ENCODE results near the gene DIP2B. TPM values are rescaled to one million over a fixed set of nuclear protein-coding genes. Genes with fewer than 3 reads are reported as not detected.
A peak's percentile ranks its signal among the peaks of the same experiment; 100 is the strongest.
"Not testable (repeated sequence)": the region's sequence is repeated elsewhere in the genome, so short reads cannot be mapped to it uniquely, and the experiment has no call there.

DIP2B gene
- total RNA-seq, 1 experiment from 2014 or later, result 29.4 TPM

DNA sequence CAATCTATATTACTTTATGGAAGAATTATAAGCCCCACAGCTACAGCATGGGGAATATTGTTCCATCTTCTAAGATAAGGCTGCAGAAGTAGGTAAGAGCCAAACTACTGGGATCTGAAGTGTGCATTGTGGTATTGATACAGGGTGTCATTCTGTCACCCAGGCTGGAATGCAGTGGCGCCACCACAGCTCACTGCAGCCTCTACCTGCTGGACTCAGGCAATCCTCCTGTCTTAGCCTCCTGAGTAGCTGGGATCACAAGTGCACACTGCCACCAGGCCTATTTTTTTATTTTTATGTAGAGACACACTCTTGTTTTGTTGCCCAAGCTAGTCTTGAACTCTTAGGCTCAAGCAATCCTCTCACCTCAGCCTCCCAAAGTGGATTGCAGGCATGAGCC lies 21.3 kb upstream of the DIP2B start:
- Histone ChIP-seq H3K27me3 (ENCODE audit: insufficient read depth, low read depth) (no peaks in the 10 kb centered on the region), H3K4me1 (replicated peaks; ENCODE audit: insufficient read depth) (no peaks in the 10 kb centered on the region), H3K4me3 (no peak overlapping the region), H3K4me2 (no peak overlapping the region), H3K36me3 (ENCODE audit: low read depth) (no peaks in the 10 kb centered on the region; the same call in 1 of the 2 replicates), H4K20me1 (ENCODE audit: insufficient read depth) (no peaks in the 10 kb centered on the region), H3K9me3 (ENCODE audit: insufficient read depth, low read depth) (no peaks in the 10 kb centered on the region), H2AFZ (no peak overlapping the region), H3K9me2 (ENCODE audit: insufficient read depth) (no peaks in the 10 kb centered on the region), H3K27ac (no peak overlapping the region), H3K79me2 (ENCODE audit: low read depth) (no peaks in the 10 kb centered on the region), H3F3A (ENCODE audit: insufficient read depth, low read depth) (peaks cover 28% of the 10 kb centered on the region)
- no peak for TF ChIP-seq EZH2 (IDR thresholded peaks at IDR 0.05; ENCODE audit: low read depth)
- intact Hi-C loops (cut with micrococcal nuclease; ENCODE audit: unreplicated experiment), result no loop called here
- ChIA-PET CTCF (no interaction called here), POLR2A (ENCODE audit: unreplicated experiment) (interaction anchor here (0.6 kb wide), 1 partner anchor 143 kb away, joined by 3 read pairs; no protein-coding TSS in a partner anchor)
- BruUV-seq (replicated peaks), result no TSS peak
- no peak for DNase-seq

DNA sequence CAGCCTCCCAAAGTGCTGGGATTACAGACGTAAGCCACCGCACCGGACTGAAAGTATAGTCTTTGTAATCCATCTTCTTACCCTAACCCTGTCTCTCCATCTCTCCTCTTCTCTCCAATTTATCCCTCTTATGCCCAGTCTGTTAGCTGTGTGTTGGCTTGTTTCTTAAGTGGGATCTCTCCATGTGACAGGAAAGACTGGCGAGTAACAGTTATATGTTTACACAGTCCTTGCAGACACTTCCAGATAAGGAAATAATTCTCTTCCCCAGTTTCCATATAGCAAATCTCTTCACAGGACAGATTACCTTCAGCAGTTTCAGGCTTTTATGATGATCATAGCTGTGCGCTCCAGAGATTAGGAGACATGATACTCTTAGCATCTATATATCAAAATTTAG lies 16.0 kb upstream of the DIP2B start:
- H4K20me1 ChIP-seq (ENCODE audit: insufficient read depth), result no peaks in the 10 kb centered on the region
- H2AFZ ChIP-seq, result no peak overlapping the region
- H3K9me2 ChIP-seq (ENCODE audit: insufficient read depth), result no peaks in the 10 kb centered on the region
- peaks cover 17% of the 10 kb centered on the region; the same call in 1 of the 2 replicates for H3K9me3 ChIP-seq (ENCODE audit: insufficient read depth, low read depth)
- no TSS peak for BruUV-seq (replicated peaks)
- no peak overlapping the region for H3K4me3 ChIP-seq
- no peak overlapping the region for H3K4me2 ChIP-seq
- H3F3A ChIP-seq (ENCODE audit: insufficient read depth, low read depth), result 0 out of 2 replicates have a peak, but pooled peaks cover 8% of the 10 kb centered on the region
- intact Hi-C loops (cut with micrococcal nuclease; ENCODE audit: unreplicated experiment), result no loop called here
- no peaks in the 10 kb centered on the region for H3K27me3 ChIP-seq (ENCODE audit: insufficient read depth, low read depth)
- ChIA-PET CTCF (no interaction called here), POLR2A (ENCODE audit: unreplicated experiment) (no interaction called here)
- H3K36me3 ChIP-seq (ENCODE audit: low read depth), result no peaks in the 10 kb centered on the region
- DNase-seq, result no peak
- TF ChIP-seq, protein P1, sequence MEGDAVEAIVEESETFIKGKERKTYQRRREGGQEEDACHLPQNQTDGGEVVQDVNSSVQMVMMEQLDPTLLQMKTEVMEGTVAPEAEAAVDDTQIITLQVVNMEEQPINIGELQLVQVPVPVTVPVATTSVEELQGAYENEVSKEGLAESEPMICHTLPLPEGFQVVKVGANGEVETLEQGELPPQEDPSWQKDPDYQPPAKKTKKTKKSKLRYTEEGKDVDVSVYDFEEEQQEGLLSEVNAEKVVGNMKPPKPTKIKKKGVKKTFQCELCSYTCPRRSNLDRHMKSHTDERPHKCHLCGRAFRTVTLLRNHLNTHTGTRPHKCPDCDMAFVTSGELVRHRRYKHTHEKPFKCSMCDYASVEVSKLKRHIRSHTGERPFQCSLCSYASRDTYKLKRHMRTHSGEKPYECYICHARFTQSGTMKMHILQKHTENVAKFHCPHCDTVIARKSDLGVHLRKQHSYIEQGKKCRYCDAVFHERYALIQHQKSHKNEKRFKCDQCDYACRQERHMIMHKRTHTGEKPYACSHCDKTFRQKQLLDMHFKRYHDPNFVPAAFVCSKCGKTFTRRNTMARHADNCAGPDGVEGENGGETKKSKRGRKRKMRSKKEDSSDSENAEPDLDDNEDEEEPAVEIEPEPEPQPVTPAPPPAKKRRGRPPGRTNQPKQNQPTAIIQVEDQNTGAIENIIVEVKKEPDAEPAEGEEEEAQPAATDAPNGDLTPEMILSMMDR (conservative IDR thresholded peaks at IDR 0.05), result no peak
- TF ChIP-seq EZH2 (IDR thresholded peaks at IDR 0.05; ENCODE audit: low read depth), result no peak
- no peaks in the 10 kb centered on the region for H3K4me1 ChIP-seq (replicated peaks; ENCODE audit: insufficient read depth)
- no peaks in the 10 kb centered on the region for H3K79me2 ChIP-seq (ENCODE audit: low read depth)
- H3K27ac ChIP-seq, result no peak overlapping the region

DNA sequence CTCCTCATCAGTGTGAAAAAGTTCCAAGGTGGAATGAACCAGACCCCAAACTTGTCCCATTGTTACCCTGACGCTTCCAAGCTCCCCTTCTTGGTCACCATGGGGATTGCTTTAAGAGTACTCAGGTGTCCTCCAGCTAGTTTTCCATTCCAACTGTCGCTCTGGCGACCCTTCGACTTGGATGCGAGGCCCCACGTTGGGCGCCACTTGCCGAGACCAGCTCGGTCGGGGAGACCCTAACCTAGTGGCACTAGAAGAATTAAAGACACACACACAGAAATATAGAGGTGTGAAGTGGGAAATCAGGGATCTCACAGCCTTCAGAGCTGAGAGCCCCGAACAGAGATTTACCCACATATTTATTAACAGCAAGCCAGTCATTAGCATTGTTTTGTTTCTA lies 6.7 kb upstream of the DIP2B start:
- H4K20me1 ChIP-seq (ENCODE audit: insufficient read depth); H3K4me2 ChIP-seq; DNase-seq; CTCF ChIA-PET; H3K9me3 ChIP-seq (ENCODE audit: insufficient read depth, low read depth); H3K79me2 ChIP-seq (ENCODE audit: low read depth); intact Hi-C loops (cut with micrococcal nuclease; ENCODE audit: unreplicated experiment); H3F3A ChIP-seq (ENCODE audit: insufficient read depth, low read depth); H3K36me3 ChIP-seq (ENCODE audit: low read depth); POLR2A ChIA-PET (ENCODE audit: unreplicated experiment); H3K9me2 ChIP-seq (ENCODE audit: insufficient read depth); H3K27me3 ChIP-seq (ENCODE audit: insufficient read depth, low read depth); BruUV-seq (replicated peaks); H3K27ac ChIP-seq; H3K4me3 ChIP-seq; H2AFZ ChIP-seq; H3K4me1 ChIP-seq (replicated peaks; ENCODE audit: insufficient read depth): not testable (repeated sequence)

DNA sequence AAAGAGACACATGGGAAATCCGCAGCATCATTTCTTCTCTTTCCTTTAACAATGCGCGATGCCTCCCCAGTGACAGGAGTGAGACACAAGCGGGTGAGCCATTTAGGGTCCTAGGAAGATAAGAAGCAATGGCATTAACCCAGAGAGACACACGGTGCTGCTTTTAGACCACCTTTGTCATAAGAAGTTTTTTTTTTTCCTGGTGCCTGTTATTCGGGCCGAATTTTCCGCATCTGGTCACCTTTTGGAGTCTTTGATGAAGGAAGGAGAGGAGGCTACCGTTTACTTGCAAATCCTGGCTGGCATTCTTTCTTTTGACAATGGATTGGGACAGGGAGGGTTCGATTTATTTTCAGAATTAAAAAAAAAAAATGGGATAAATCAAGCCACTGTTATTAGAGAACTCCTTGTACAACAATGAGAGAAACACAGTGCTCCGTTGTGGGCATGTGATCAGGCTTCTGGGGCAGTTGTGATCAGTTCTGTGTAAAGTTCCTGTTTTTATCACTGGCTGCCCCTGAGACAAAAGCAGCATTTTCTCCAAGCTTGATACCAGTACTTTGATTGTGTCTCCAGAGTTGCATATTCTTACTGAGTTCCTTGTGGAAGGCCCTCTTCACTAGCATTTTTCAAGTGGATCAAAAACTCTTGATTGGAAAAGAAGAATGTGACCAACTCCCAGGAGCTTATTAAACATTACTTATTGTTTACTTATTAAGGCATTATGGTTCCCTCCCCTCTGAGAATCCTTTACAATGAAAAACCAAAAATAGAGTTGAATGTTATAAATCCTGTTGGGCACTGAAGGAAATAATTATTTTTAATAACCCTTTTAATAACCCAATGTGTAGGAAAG lies 1.1 kb downstream of the DIP2B start:
- TF ChIP-seq EZH2 (IDR thresholded peaks at IDR 0.05; ENCODE audit: low read depth), result no peak
- TF ChIP-seq, protein P1 (conservative IDR thresholded peaks at IDR 0.05), result no peak
- no peaks in the 10 kb centered on the region for H3K9me3 ChIP-seq (ENCODE audit: insufficient read depth, low read depth)
- H3K4me3 ChIP-seq, result peak overlapping the region; percentile 96
- H3K4me1 ChIP-seq (replicated peaks; ENCODE audit: insufficient read depth), result peaks cover 30% of the 10 kb centered on the region
- H4K20me1 ChIP-seq (ENCODE audit: insufficient read depth), result peaks cover 25% of the 10 kb centered on the region
- H3K27ac ChIP-seq, result peak overlapping the region; percentile 65
- H3K36me3 ChIP-seq (ENCODE audit: low read depth), result 0 out of 2 replicates have a peak, but pooled peaks cover 6% of the 10 kb centered on the region
- CTCF ChIA-PET, result interaction anchor here (0.5 to 0.9 kb wide), 3 partner anchors 85 to 394 kb away, joined by 3 to 4 read pairs (median 3); no protein-coding TSS in a partner anchor
- no peaks in the 10 kb centered on the region for H3K27me3 ChIP-seq (ENCODE audit: insufficient read depth, low read depth)
- intact Hi-C loops (cut with micrococcal nuclease; ENCODE audit: unreplicated experiment), result loop anchor here (1.0 to 2.0 kb wide), 2 partner anchors 113 to 229 kb away; no protein-coding TSS in a partner anchor
- POLR2A ChIA-PET (ENCODE audit: unreplicated experiment), result interaction anchor here (0.5 to 0.6 kb wide), 3 partner anchors 102 to 226 kb away, joined by 3 to 5 read pairs (median 5); no protein-coding TSS in a partner anchor
- peak overlapping the region; percentile 90 for H2AFZ ChIP-seq
- peak overlapping the region; percentile 96 for H3K4me2 ChIP-seq
- no peaks in the 10 kb centered on the region for H3K9me2 ChIP-seq (ENCODE audit: insufficient read depth)
- DNase-seq, result no peak
- peaks cover 60% of the 10 kb centered on the region for H3K79me2 ChIP-seq (ENCODE audit: low read depth)
- BruUV-seq (replicated peaks), result no TSS peak
- H3F3A ChIP-seq (ENCODE audit: insufficient read depth, low read depth), result peaks cover 11% of the 10 kb centered on the region; the same call in 1 of the 2 replicates

All from PC-9 (cell line).